Loucy (cell line): ENCODE data around the gene COL27A1.
"Not testable (repeated sequence)": the region's sequence is repeated elsewhere in the genome, so short reads cannot be mapped to it uniquely, and the experiment has no call there.

Experiments used
- EZH2phosphoT487 ChIP-seq: fragments of 200-600 bp; IDR thresholded peaks from 2 replicates; pipeline ENCODE4 v1.6.1; 2018; ENCODE audit warnings: antibody characterized with exemption, mild to moderate bottlenecking, moderate library complexity, borderline replicate concordance
- TF ChIP-seq, protein P1 (sequence below): fragments of 200-600 bp; sonication (generic); conservative IDR thresholded peaks from 2 replicates; pipeline ENCODE4 v1.5.1; 2014; ENCODE audit warnings: mild to moderate bottlenecking, antibody characterized with exemption, low read length

DNA sequence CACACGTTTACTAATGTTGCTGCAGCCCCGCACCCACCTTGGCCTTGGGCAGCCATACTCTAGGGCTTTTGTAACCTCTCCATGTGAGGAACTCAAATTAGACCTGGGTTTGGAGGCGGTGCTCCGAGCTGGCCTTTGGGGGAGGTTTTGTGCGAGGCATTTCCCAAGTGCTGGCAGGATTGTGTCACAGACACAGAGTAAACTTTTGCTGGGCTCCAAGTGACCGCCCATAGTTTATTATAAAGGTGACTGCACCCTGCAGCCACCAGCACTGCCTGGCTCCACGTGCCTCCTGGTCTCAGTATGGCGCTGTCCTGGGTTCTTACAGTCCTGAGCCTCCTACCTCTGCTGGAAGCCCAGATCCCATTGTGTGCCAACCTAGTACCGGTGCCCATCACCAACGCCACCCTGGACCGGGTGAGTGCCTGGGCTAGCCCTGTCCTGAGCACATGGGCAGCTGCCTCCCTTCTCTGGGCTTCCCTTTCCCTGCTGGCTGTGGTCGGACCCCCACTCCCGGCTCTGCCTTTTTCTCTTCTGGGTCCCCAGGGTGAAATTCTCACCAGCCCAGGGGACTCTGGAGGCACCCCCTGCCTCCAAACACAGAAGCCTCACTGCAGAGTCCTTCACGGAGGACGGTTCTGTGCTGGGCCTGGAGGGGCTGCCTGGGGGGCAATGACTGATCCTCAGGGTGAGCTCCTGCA is 167.6 kb downstream of the COL27A1 start, which contains the start of gene ORM1:
- TF ChIP-seq, protein P1, sequence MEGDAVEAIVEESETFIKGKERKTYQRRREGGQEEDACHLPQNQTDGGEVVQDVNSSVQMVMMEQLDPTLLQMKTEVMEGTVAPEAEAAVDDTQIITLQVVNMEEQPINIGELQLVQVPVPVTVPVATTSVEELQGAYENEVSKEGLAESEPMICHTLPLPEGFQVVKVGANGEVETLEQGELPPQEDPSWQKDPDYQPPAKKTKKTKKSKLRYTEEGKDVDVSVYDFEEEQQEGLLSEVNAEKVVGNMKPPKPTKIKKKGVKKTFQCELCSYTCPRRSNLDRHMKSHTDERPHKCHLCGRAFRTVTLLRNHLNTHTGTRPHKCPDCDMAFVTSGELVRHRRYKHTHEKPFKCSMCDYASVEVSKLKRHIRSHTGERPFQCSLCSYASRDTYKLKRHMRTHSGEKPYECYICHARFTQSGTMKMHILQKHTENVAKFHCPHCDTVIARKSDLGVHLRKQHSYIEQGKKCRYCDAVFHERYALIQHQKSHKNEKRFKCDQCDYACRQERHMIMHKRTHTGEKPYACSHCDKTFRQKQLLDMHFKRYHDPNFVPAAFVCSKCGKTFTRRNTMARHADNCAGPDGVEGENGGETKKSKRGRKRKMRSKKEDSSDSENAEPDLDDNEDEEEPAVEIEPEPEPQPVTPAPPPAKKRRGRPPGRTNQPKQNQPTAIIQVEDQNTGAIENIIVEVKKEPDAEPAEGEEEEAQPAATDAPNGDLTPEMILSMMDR = not testable (repeated sequence)
- TF ChIP-seq EZH2phosphoT487 = not testable (repeated sequence)
